ENCODE measurements around the gene ZYG11A. TPM values are rescaled to one million over a fixed set of nuclear protein-coding genes. Genes with fewer than 3 reads are reported as not detected.
A peak's percentile ranks its signal among the peaks of the same experiment; 100 is the strongest.

ZYG11A gene
- total and polyA plus RNA-seq, 2 of the 8 experiments (the other 6 are each of a cell fraction or from before 2014, with no cell fraction given) = 0.89 to 2.6 TPM

- CTCF ChIA-PET (ENCODE audit: partially characterized antibody) = interaction anchor here (1.0 to 6.1 kb wide), 2 partner anchors 8 to 11 kb away, joined by 3 to 39 read pairs; no protein-coding TSS in a partner anchor
- Histone ChIP-seq H2BK5ac (ENCODE audit: low read depth, low read length) (no peak overlapping the region), H3K23me2 (ENCODE audit: low read depth, low read length) (peaks cover 2% of the 10 kb centered on the region), H2BK120ac (replicated peaks; ENCODE audit: low read depth, low read length) (no peak overlapping the region), H3K4me1 (replicated peaks in 1 of 4; ENCODE audit: control insufficient read depth in 3 of 4, insufficient read depth in 4 of 4, low read length in 3 of 4) (peaks cover 0 to 2% (median 0%) of the 10 kb centered on the region in 4 experiments; a peak in 3 of 7 replicates), H3K36me3 (ENCODE audit: control insufficient read depth in 2 of 4, insufficient read depth in 4 of 4, low read length in 3 of 4) (no peaks in the 10 kb centered on the region), H3K23ac (ENCODE audit: insufficient read length) (no peak overlapping the region), H3K56ac (replicated peaks; ENCODE audit: insufficient read length, low read depth, low read length) (no peak overlapping the region), H2BK12ac (ENCODE audit: low read depth, low read length) (no peak overlapping the region), H2BK20ac (ENCODE audit: low read length) (no peak overlapping the region), H3K14ac (ENCODE audit: insufficient read length) (no peak overlapping the region), H4K5ac (ENCODE audit: insufficient read length, low read depth, low read length) (no peak overlapping the region), H4K91ac (replicated peaks; ENCODE audit: insufficient read length, low read length) (no peak overlapping the region), H3K18ac (ENCODE audit: extremely low read depth, low read length) (no peak overlapping the region), H2BK15ac (ENCODE audit: low read length) (no peak overlapping the region), H4K8ac (ENCODE audit: extremely low read depth, insufficient read depth, low read length) (peak overlapping the region; percentile 42; the same call in 1 of the 2 replicates), H2AK5ac (ENCODE audit: low read depth, low read length) (no peak overlapping the region), H4K20me1 (replicated peaks in 1 of 2; ENCODE audit: control insufficient read depth in 1 of 2, insufficient read depth in 2 of 2, low read length in 2 of 2) (peaks cover 1 to 2% of the 10 kb centered on the region in 2 experiments), H3K4me3 (ENCODE audit: extremely low read depth in 1 of 4, insufficient read depth in 2 of 4, low read depth in 3 of 4, low read length in 4 of 4) (no peak overlapping the region), H3K9me3 (ENCODE audit: insufficient read depth in 2 of 2, low read depth in 1 of 2, low read length in 1 of 2) (no peaks in the 10 kb centered on the region; a peak in 1 of 4 replicates), H3K4ac (replicated peaks; ENCODE audit: insufficient read length, low read depth, low read length) (no peak overlapping the region), H3K4me2 (ENCODE audit: insufficient read depth in 1 of 2, low read depth in 2 of 2, low read length in 2 of 2) (no peak overlapping the region), H3K9ac (replicated peaks in 1 of 4; ENCODE audit: extremely low read depth in 1 of 4, low read depth in 3 of 4, low read length in 3 of 4) (no peak overlapping the region), H3K27ac (ENCODE audit: low read depth, low read length) (no peak overlapping the region), H3K79me1 (ENCODE audit: low read depth, low read length) (peaks cover 5% of the 10 kb centered on the region), H3K79me2 (ENCODE audit: control insufficient read depth in 1 of 2, insufficient read depth in 2 of 2, low read length in 2 of 2) (no peaks in the 10 kb centered on the region), H3K27me3 (replicated peaks in 1 of 4; ENCODE audit: control insufficient read depth in 3 of 4, extremely low read depth in 1 of 4, insufficient read depth in 3 of 4, low read length in 3 of 4) (peaks cover 3 to 19% (median 11%) of the 10 kb centered on the region in 4 experiments; a peak in 6 of 7 replicates), H2AFZ (ENCODE audit: low read length) (no peak overlapping the region)
- DNase-seq (ENCODE audit: low read depth in 1 of 2, low spot score in 2 of 2) = no peak
- 90% methylated on average over 10 of the region's 10 CpGs; no CpG with 5 or more reads in 1 of the 2 experiments for WGBS, 2 experiments (ENCODE audit: extremely low coverage in 1 of 2, insufficient coverage in 1 of 2, insufficient read length in 1 of 2, insufficient replicate concordance in 2 of 2, low coverage in 1 of 2, low lambda C conversion rate in 2 of 2, missing lambda C conversion rate in 1 of 2)
- no peak for FAIRE-seq
- POLR2A ChIA-PET (ENCODE audit: partially characterized antibody) = interaction anchor here (0.6 kb wide), 1 partner anchor 184 kb away, joined by 3 read pairs; no protein-coding TSS in a partner anchor
- no peak for TF ChIP-seq YY1 (IDR thresholded peaks at IDR 0.05; ENCODE audit: low read depth, low read length)
- no peak for TF ChIP-seq POU5F1 (IDR thresholded peaks at IDR 0.05; ENCODE audit: low read depth, low read length)
- TF ChIP-seq RAD21 (IDR thresholded peaks at IDR 0.05 in 1 of 2, conservative IDR thresholded peaks at IDR 0.05 in 1 of 2; ENCODE audit: low read depth in 2 of 2, low read length in 2 of 2) = no peak
- TF ChIP-seq JUND (IDR thresholded peaks at IDR 0.05; ENCODE audit: low read length) = no peak
- TF ChIP-seq CHD1 (IDR thresholded peaks at IDR 0.05; ENCODE audit: low read depth, low read length) = no peak
- TF ChIP-seq CBX8 (IDR thresholded peaks at IDR 0.05; ENCODE audit: borderline replicate concordance, low read depth, low read length) = no peak
- TF ChIP-seq HDAC6 (IDR thresholded peaks at IDR 0.05; ENCODE audit: low read depth, low read length) = no peak
- TF ChIP-seq SP1 (IDR thresholded peaks at IDR 0.05; ENCODE audit: low read depth, low read length) = no peak
- TF ChIP-seq CHD2 (IDR thresholded peaks at IDR 0.05; ENCODE audit: low read length) = no peak
- TF ChIP-seq USF2 (IDR thresholded peaks at IDR 0.05; ENCODE audit: low read length) = no peak
- TF ChIP-seq SIX5 (IDR thresholded peaks at IDR 0.05; ENCODE audit: low read depth, low read length) = no peak
- no peak for TF ChIP-seq RFX5 (IDR thresholded peaks at IDR 0.05; ENCODE audit: borderline replicate concordance, low read depth, low read length)
These were observed 73.8 kb downstream of the ZYG11A start for GRCh38 chr1:52916241-52916975.
